Measurements from ENCODE around the gene DENND6B.

The DENND6B gene

GRCh38 chr22:50278956-50279619 is 47.7 kb downstream of the DENND6B start:
- no peak for DNase-seq (ENCODE audit: low read depth)
- TF ChIP-seq MYC (IDR thresholded peaks at IDR 0.05; ENCODE audit: low read depth, low read length): no peak
- no peak overlapping the region for H3K4me3 ChIP-seq (ENCODE audit: low read depth, low read length)

- no peak overlapping the region for H3K4me3 ChIP-seq (ENCODE audit: low read depth, low read length)
- no peak for DNase-seq (ENCODE audit: low read depth)
- no peak for TF ChIP-seq POLR2A (IDR thresholded peaks at IDR 0.05; ENCODE audit: extremely low read depth, insufficient read length)
- no peak for TF ChIP-seq MYC (IDR thresholded peaks at IDR 0.05; ENCODE audit: low read depth, low read length)
- TF ChIP-seq MAX (IDR thresholded peaks at IDR 0.05; ENCODE audit: low read depth, low read length): no peak
- no peak for TF ChIP-seq CTCF (IDR thresholded peaks at IDR 0.05; ENCODE audit: low read depth, low read length)
These were observed 48.4 kb downstream of the DENND6B start for GRCh38 chr22:50278461-50278860.

DNA sequence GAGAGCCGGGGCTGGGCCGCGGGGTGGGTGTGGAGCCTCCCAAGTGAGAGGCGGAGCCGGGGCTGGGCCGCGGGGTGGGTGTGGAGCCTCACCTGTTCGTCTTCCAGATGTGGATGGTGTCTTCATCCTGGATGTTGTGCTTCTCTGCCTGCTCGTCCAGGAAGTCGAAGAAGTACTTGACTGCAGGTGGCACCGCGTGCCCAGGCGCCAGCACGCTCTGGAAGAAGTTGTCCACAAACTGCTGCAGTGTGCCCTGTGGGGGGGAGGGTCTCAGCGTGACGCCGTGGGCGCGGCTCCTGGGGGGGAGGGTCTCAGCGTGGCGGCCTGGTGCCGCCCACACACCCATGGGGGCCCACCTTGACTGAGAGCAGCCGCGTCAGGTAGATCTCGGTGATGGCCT is 49.1 kb downstream of the DENND6B start:
- TF ChIP-seq MAX (IDR thresholded peaks at IDR 0.05; ENCODE audit: low read depth, low read length) (no peak), POLR2A (IDR thresholded peaks at IDR 0.05; ENCODE audit: extremely low read depth, insufficient read length) (no peak), CTCF (IDR thresholded peaks at IDR 0.05; ENCODE audit: low read depth, low read length) (no peak), MYC (IDR thresholded peaks at IDR 0.05; ENCODE audit: low read depth, low read length) (no peak)
- no peak for DNase-seq (ENCODE audit: low read depth)
- H3K4me3 ChIP-seq (ENCODE audit: low read depth, low read length): no peak overlapping the region

DNA sequence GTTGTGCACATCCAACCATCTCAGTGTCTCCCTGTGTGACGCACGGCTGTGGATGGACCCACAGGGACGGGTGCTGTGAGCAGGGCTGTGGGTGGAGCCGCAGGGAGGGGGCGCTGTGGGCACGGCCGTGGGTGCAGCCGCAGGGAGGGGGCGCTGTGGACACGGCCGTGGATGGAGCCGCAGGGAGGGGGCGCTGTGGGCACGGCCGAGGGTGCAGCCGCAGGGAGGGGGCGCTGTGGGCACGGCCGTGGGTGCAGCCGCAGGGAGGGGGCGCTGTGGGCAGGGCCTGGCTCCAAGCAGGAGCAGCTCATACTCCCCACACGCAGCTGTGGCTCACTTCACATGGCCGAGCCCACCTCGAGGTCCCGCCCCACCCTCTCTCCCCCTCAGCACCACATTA is 50.7 kb downstream of the DENND6B start:
- no peak overlapping the region for H3K4me3 ChIP-seq (ENCODE audit: low read depth, low read length)
- DNase-seq (ENCODE audit: low read depth): peak; percentile 85
- TF ChIP-seq MYC (IDR thresholded peaks at IDR 0.05; ENCODE audit: low read depth, low read length) (no peak), CTCF (IDR thresholded peaks at IDR 0.05; ENCODE audit: low read depth, low read length) (peak; percentile 51)

DNA sequence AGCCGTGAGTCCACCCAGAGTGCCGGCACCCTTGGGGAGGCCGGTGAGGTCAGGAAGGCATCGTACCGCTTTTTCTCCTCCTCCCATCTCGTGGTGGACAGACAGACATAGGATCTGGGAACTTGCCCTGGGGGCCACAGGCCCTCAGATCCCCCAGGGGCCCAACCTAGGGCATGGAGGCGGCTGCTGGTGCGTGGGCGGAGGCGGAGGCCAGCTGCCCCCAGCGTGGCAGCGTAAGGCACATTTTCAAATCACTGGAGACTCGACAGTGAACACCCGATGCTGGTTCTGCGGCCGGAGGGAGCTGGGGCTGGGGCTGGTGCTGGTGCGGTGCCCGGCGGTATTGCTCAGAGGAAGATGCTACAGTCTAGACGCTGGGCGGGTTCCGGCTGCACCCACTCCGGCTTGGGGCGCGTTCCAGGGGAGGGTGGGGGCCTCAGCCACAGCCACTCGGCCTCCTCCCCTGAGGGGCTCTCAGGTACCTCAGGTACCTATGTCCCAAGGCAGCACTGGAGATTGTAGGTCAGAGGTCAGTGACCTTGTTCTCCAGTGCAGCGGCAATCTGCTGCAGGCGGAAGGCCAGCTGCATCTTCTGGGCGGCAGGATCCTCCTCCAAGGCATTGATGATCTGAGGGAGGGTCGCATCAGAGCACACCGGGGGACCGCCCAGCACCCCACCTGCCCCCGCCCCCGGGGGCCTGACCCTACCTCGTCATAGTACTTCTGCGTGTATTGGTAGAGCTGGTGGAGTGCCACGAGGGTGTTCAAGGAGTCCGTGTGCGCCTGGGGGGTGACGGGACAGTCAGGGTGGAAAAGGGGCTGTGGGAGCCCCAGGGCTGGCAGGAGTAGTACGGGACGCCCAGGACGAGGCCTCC is 51.4 kb downstream of the DENND6B start:
- no peak overlapping the region for H3K4me3 ChIP-seq (ENCODE audit: low read depth, low read length)
- TF ChIP-seq MAX (IDR thresholded peaks at IDR 0.05; ENCODE audit: low read depth, low read length) (no peak), CTCF (IDR thresholded peaks at IDR 0.05; ENCODE audit: low read depth, low read length) (no peak), POLR2A (IDR thresholded peaks at IDR 0.05; ENCODE audit: extremely low read depth, insufficient read length) (no peak), MYC (IDR thresholded peaks at IDR 0.05; ENCODE audit: low read depth, low read length) (no peak)
- DNase-seq (ENCODE audit: low read depth): no peak

DNA sequence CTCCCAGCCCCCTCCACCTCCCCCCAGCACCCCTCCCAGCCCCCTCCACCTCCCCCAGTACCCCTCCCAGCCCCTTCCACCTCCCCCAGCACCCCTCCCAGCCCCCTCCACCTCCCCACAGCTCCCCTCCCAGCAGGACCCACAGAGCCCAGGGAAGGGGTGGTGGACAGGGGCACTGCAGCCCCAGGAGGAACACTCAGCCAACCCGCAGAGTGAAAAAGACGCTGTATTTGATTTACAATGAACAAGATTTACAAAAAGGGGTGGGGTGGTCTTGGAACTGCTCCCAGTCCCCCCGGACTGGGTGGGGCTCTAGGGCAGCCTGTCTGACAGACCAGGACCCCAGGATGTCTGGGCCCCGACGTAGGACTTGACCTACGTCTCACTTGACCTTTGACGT is 52.0 kb downstream of the DENND6B start:
- no peak for DNase-seq (ENCODE audit: low read depth)
- TF ChIP-seq POLR2A (IDR thresholded peaks at IDR 0.05; ENCODE audit: extremely low read depth, insufficient read length) (no peak), CTCF (IDR thresholded peaks at IDR 0.05; ENCODE audit: low read depth, low read length) (no peak)
- no peak overlapping the region for H3K4me3 ChIP-seq (ENCODE audit: low read depth, low read length)
